GM12875 (cell line): ENCODE results near the gene GPR25.

ENCODE experiments used
- H3K4me3 ChIP-seq: one replicate; pipeline ENCODE4 v1.5.1; 2011; ENCODE audit warnings: low read depth, low read length, control low read depth
- TF ChIP-seq, protein P1 (sequence below): IDR thresholded peaks from 2 replicates; pipeline ENCODE4 v1.5.1; 2011; ENCODE audit warnings: low read depth, mild to moderate bottlenecking, control low read depth, inconsistent platforms, low read length, moderate library complexity, borderline replicate concordance; ENCODE audit not compliant: insufficient read depth

Gene GPR25

GRCh38 chr1:200905411-200906052 is 32.8 kb downstream of the GPR25 start:
- TF ChIP-seq, protein P1, sequence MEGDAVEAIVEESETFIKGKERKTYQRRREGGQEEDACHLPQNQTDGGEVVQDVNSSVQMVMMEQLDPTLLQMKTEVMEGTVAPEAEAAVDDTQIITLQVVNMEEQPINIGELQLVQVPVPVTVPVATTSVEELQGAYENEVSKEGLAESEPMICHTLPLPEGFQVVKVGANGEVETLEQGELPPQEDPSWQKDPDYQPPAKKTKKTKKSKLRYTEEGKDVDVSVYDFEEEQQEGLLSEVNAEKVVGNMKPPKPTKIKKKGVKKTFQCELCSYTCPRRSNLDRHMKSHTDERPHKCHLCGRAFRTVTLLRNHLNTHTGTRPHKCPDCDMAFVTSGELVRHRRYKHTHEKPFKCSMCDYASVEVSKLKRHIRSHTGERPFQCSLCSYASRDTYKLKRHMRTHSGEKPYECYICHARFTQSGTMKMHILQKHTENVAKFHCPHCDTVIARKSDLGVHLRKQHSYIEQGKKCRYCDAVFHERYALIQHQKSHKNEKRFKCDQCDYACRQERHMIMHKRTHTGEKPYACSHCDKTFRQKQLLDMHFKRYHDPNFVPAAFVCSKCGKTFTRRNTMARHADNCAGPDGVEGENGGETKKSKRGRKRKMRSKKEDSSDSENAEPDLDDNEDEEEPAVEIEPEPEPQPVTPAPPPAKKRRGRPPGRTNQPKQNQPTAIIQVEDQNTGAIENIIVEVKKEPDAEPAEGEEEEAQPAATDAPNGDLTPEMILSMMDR, result no peak
- no peak overlapping the region for H3K4me3 ChIP-seq

- no peak overlapping the region for H3K4me3 ChIP-seq
- TF ChIP-seq, protein P1, result no peak
Measured at GRCh38 chr1:200906491-200906890, 33.7 kb downstream of the GPR25 start.

DNA sequence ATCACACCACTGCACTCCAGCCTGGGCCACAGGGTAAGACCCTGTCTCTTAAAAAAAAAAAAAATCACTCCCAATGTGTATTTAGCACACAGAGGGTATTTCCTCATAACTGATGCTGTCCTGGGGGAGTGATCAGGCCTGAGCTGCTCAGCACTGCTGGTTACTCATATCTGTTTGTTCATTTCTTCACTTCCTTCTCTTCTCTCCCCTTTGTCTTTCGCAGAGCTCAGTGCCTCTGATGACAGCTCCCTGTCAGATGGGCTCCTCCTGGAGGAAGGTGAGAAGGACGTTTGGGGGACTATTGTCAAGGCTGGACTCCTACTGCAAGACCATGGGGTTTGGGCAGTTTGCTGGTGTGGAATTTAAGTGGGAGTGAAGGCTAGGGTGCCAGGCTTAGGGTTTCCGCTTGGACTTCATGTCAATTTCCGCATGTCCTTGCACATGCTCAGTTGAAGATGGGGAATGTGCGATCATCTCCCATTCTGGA is 34.9 kb downstream of the GPR25 start:
- H3K4me3 ChIP-seq, result no peak overlapping the region
- TF ChIP-seq, protein P1, result no peak

- H3K4me3 ChIP-seq, result no peak overlapping the region
- TF ChIP-seq, protein P1, result no peak
Measured at GRCh38 chr1:200908191-200908868, 35.5 kb downstream of the GPR25 start.

GRCh38 chr1:200909071-200909470 is 36.3 kb downstream of the GPR25 start:
- TF ChIP-seq, protein P1, result no peak
- H3K4me3 ChIP-seq, result no peak overlapping the region

GRCh38 chr1:200909757-200910239 is 37.0 kb downstream of the GPR25 start:
- H3K4me3 ChIP-seq, result no peak overlapping the region

More at GRCh38 chr1:200909757-200910239, 37.0 kb downstream of the GPR25 start:
- TF ChIP-seq, protein P1, result no peak
